ENCODE measurements around the gene SLC1A2.

Gene SLC1A2

GRCh38 chr11:35214792-35215193 lies 204.6 kb downstream of the SLC1A2 start:
- DNase-seq (ENCODE audit: low read depth in 1 of 2, low spot score in 1 of 2), result no peak
- TF ChIP-seq JUND (IDR thresholded peaks at IDR 0.05; ENCODE audit: low read depth), result no peak
- in situ Hi-C loops (cut with HindIII; ENCODE audit: low pct_unique_long_range_greater_than_20kb, low sequenced_read_pairs), result no loop called here

- DNase-seq (ENCODE audit: low read depth in 1 of 2, low spot score in 1 of 2), result no peak
- in situ Hi-C loops (cut with HindIII; ENCODE audit: low pct_unique_long_range_greater_than_20kb, low sequenced_read_pairs), result no loop called here
- no peak for TF ChIP-seq JUND (IDR thresholded peaks at IDR 0.05; ENCODE audit: low read depth)
These were observed 205.1 kb downstream of the SLC1A2 start for GRCh38 chr11:35214226-35214770.

GRCh38 chr11:35211952-35212351 lies 207.4 kb downstream of the SLC1A2 start:
- no peak for DNase-seq (ENCODE audit: low read depth in 1 of 2, low spot score in 1 of 2)
- no peak for TF ChIP-seq JUND (IDR thresholded peaks at IDR 0.05; ENCODE audit: low read depth)
- in situ Hi-C loops (cut with HindIII; ENCODE audit: low pct_unique_long_range_greater_than_20kb, low sequenced_read_pairs), result no loop called here

- DNase-seq (ENCODE audit: low read depth in 1 of 2, low spot score in 1 of 2), result no peak
- in situ Hi-C loops (cut with HindIII; ENCODE audit: low pct_unique_long_range_greater_than_20kb, low sequenced_read_pairs), result no loop called here
- TF ChIP-seq JUND (IDR thresholded peaks at IDR 0.05; ENCODE audit: low read depth), result no peak
These were observed 208.3 kb downstream of the SLC1A2 start for GRCh38 chr11:35210876-35211546.

- DNase-seq (ENCODE audit: low read depth in 1 of 2, low spot score in 1 of 2), result no peak
- in situ Hi-C loops (cut with HindIII; ENCODE audit: low pct_unique_long_range_greater_than_20kb, low sequenced_read_pairs), result no loop called here
- no peak for TF ChIP-seq JUND (IDR thresholded peaks at IDR 0.05; ENCODE audit: low read depth)
These were observed 210.6 kb downstream of the SLC1A2 start for GRCh38 chr11:35208795-35209194.

- no peak for DNase-seq (ENCODE audit: low read depth in 1 of 2, low spot score in 1 of 2)
- TF ChIP-seq JUND (IDR thresholded peaks at IDR 0.05; ENCODE audit: low read depth), result no peak
- in situ Hi-C loops (cut with HindIII; ENCODE audit: low pct_unique_long_range_greater_than_20kb, low sequenced_read_pairs), result no loop called here
These were observed 211.6 kb downstream of the SLC1A2 start for GRCh38 chr11:35207471-35208403.

GRCh38 chr11:35206616-35207015 lies 212.7 kb downstream of the SLC1A2 start:
- in situ Hi-C loops (cut with HindIII; ENCODE audit: low pct_unique_long_range_greater_than_20kb, low sequenced_read_pairs), result no loop called here

GRCh38 chr11:35204614-35205013 lies 214.7 kb downstream of the SLC1A2 start:
- in situ Hi-C loops (cut with HindIII; ENCODE audit: low pct_unique_long_range_greater_than_20kb, low sequenced_read_pairs), result no loop called here
- no peak for TF ChIP-seq JUND (IDR thresholded peaks at IDR 0.05; ENCODE audit: low read depth)
- DNase-seq (ENCODE audit: low read depth in 1 of 2, low spot score in 1 of 2), result no peak

More at GRCh38 chr11:35206616-35207015, 212.7 kb downstream of the SLC1A2 start:
- no peak for DNase-seq (ENCODE audit: low read depth in 1 of 2, low spot score in 1 of 2)
- no peak for TF ChIP-seq JUND (IDR thresholded peaks at IDR 0.05; ENCODE audit: low read depth)
